ENCODE measurements around the gene SLC4A5. TPM values are rescaled to one million over a fixed set of nuclear protein-coding genes. Genes with fewer than 3 reads are reported as not detected.

The SLC4A5 gene
- polyA plus RNA-seq, 1 of the 3 experiments (the other 2 are of a cell fraction): 0.25 TPM

GRCh38 chr2:74261204-74261864 lies 81.9 kb downstream of the SLC4A5 start:
- POLR2A ChIA-PET: no interaction called here
- DNase-seq: peak; percentile 61

More at GRCh38 chr2:74261204-74261864, 81.9 kb downstream of the SLC4A5 start:
- Histone ChIP-seq H3K4me3 (ENCODE audit: low read depth in 2 of 2, low read length in 1 of 2) (no peak overlapping the region; a peak in 1 of 4 replicates), H3K9ac (no peak overlapping the region), H3F3A (replicated peaks; ENCODE audit: insufficient read depth) (no peaks in the 10 kb centered on the region), H3K27me3 (ENCODE audit: insufficient read depth) (no peaks in the 10 kb centered on the region), H4K20me1 (ENCODE audit: insufficient read depth) (no peaks in the 10 kb centered on the region), H3K27ac (ENCODE audit: low read depth in 2 of 2, low read length in 1 of 2) (no peak overlapping the region), H3K4me1 (ENCODE audit: control insufficient read depth in 1 of 2, insufficient read depth in 2 of 2, low read depth in 1 of 2, low read length in 1 of 2) (no peaks in the 10 kb centered on the region), H3K79me2 (ENCODE audit: insufficient read depth) (no peaks in the 10 kb centered on the region), H3K4me2 (no peak overlapping the region), H3K36me3 (replicated peaks in 1 of 2; ENCODE audit: control insufficient read depth in 1 of 2, insufficient read depth in 2 of 2, low read length in 1 of 2) (no peaks in the 10 kb centered on the region), H2AFZ (ENCODE audit: low read depth) (no peak overlapping the region), H3K9me3 (no peaks in the 10 kb centered on the region), H3K9me2 (no peaks in the 10 kb centered on the region)
- no peak for TF ChIP-seq MAX (IDR thresholded peaks at IDR 0.05; ENCODE audit: low read depth)
- TF ChIP-seq SMC3 (IDR thresholded peaks at IDR 0.05; ENCODE audit: low read depth, low read length): peak; percentile 43
- peak; percentile 61 for TF ChIP-seq CTCF (IDR thresholded peaks at IDR 0.05)
- TF ChIP-seq RAD21 (IDR thresholded peaks at IDR 0.05; ENCODE audit: low read length): peak; percentile 70
- no peak for TF ChIP-seq TCF12 (IDR thresholded peaks at IDR 0.05)
- TF ChIP-seq CHD2 (IDR thresholded peaks at IDR 0.05; ENCODE audit: low read length, partially characterized antibody): no peak
- no peak for TF ChIP-seq REST (IDR thresholded peaks at IDR 0.05; ENCODE audit: low read depth, low read length)
- TF ChIP-seq GABPA (IDR thresholded peaks at IDR 0.05; ENCODE audit: low read depth): no peak
- CTCF ChIA-PET: interaction anchor here (0.7 to 4.7 kb wide), 9 partner anchors 10 to 437 kb away, joined by 3 to 35 read pairs (median 4); partner anchors contain the start of gene MTHFD2
- WGBS (ENCODE audit: low lambda C conversion rate): 53% methylated on average over 6 of the region's 6 CpGs
